WTC11 (cell line): ENCODE results near the gene ZNF407.

Experiments
- AFF4 ChIP-seq: sonication (generic); formaldehyde crosslinking; IDR thresholded peaks from 2 replicates; pipeline ENCODE4 v1.8.1; 2023; ENCODE audit warnings: mild to moderate bottlenecking, missing genetic modification reagents, borderline replicate concordance
- CTCF ChIP-seq: fragments of 200-600 bp; IDR thresholded peaks from 2 replicates; pipeline ENCODE4 v1.8.0; 2022; ENCODE audit warnings: antibody characterized with exemption
- E2F5 ChIP-seq: sonication (generic); formaldehyde crosslinking; IDR thresholded peaks from 2 replicates; pipeline ENCODE4 v1.8.1; 2022; ENCODE audit warnings: mild to moderate bottlenecking, moderate library complexity, missing genetic modification reagents
- ETV6 ChIP-seq: sonication (generic); formaldehyde crosslinking; IDR thresholded peaks from 2 replicates; pipeline ENCODE4 v1.8.1; 2022; ENCODE audit warnings: mild to moderate bottlenecking, missing genetic modification reagents
- NFYB ChIP-seq: sonication (generic); formaldehyde crosslinking; conservative IDR thresholded peaks from 2 replicates; pipeline ENCODE4 v1.8.0; 2022; ENCODE audit warnings: low read depth, missing genetic modification reagents
- TEAD4 ChIP-seq: sonication (generic); formaldehyde crosslinking; IDR thresholded peaks from 2 replicates; pipeline ENCODE4 v1.8.0; 2022; ENCODE audit warnings: mild to moderate bottlenecking, missing genetic modification reagents
- ZNF512 ChIP-seq: sonication (generic); formaldehyde crosslinking; IDR thresholded peaks from 2 replicates; pipeline ENCODE4 v1.8.1; 2022; ENCODE audit warnings: missing genetic modification reagents, borderline replicate concordance

GRCh38 chr18:75106746-75107145 lies 509.1 kb downstream of the ZNF407 start:
- TF ChIP-seq E2F5 (CRISPR knock-in tag) = no peak
- no peak for TF ChIP-seq AFF4 (CRISPR knock-in tag)
- TF ChIP-seq CTCF = no peak
- no peak for TF ChIP-seq TEAD4
- no peak for TF ChIP-seq ETV6 (CRISPR knock-in tag)
- no peak for TF ChIP-seq ZNF512 (CRISPR knock-in tag)
- TF ChIP-seq NFYB (CRISPR knock-in tag) = no peak
